SK-N-SH (cell line): ENCODE data around the gene IKZF2. TPM values are rescaled to one million over a fixed set of nuclear protein-coding genes. Genes with fewer than 3 reads are reported as not detected.
"Not testable (repeated sequence)": the region's sequence is repeated elsewhere in the genome, so short reads cannot be mapped to it uniquely, and the experiment has no call there.

Experiments used
- CTCF ChIA-PET: fragments of 300-600, 350-600 bp; formaldehyde crosslinking; extraction: SDS; loops from one replicate; lab custom pipeline; 2021; lab: Yijun Ruan, JAX
- POLR2A ChIA-PET: fragments of 350-600 bp; sonication (Branson Sonifier 250); formaldehyde crosslinking; extraction: SDS; loops from one replicate; lab custom pipeline; 2020; ENCODE audit warnings: antibody characterized with exemption, inconsistent platforms; lab: Yijun Ruan, JAX
- DNase-seq: peaks from one replicate; pipeline ENCODE4 v3.0.0; 2012
- H2AFZ ChIP-seq: fragments of 200-600 bp; sonication (generic); 2 replicates; pipeline ENCODE4 v1.8.1; 2016; ENCODE audit warnings: antibody characterized with exemption, mild to moderate bottlenecking, low read depth
- H3F3A ChIP-seq: fragments of 200-600 bp; sonication (generic); replicated peaks from 2 replicates; pipeline ENCODE3; 2016; ENCODE audit warnings: antibody characterized with exemption, mild to moderate bottlenecking; ENCODE audit not compliant: insufficient read depth
- H3K27ac ChIP-seq, 2 experiments: fragments of 200-500 bp in 1 of 2; fragments of 200-600 bp in 1 of 2; sonication (Bioruptor generic) in 1 of 2; sonication (generic), shearing (Covaris generic) in 1 of 2; 2 replicates each; pipeline versions ENCODE4 v1.5.1 to v1.6.1; 2014 to 2016; ENCODE audit warnings: low read depth in 2 of 2, inconsistent platforms in 1 of 2, low read length in 1 of 2, mild to moderate bottlenecking in 1 of 2, mixed read lengths in 1 of 2
- H3K27me3 ChIP-seq: fragments of 200-600 bp; sonication (generic), shearing (Covaris generic); 2 replicates; pipeline ENCODE4 v1.6.1; 2016; ENCODE audit warnings: mixed run types; ENCODE audit not compliant: insufficient read depth
- H3K36me3 ChIP-seq, 2 experiments: fragments of 200-500 bp in 1 of 2; fragments of 200-600 bp in 1 of 2; sonication (Bioruptor generic) in 1 of 2; sonication (generic) in 1 of 2; replicated peaks in 1 of 2; 2 replicates each; pipeline versions ENCODE3 to v1.5.1; 2014 to 2016; ENCODE audit warnings: low read length in 1 of 2, mild to moderate bottlenecking in 1 of 2; ENCODE audit not compliant: insufficient read depth in 2 of 2, control insufficient read depth in 1 of 2
- H3K4me1 ChIP-seq, 2 experiments: fragments of 200-500 bp in 1 of 2; fragments of 200-600 bp in 1 of 2; sonication (Bioruptor generic) in 1 of 2; sonication (generic), shearing (Covaris generic) in 1 of 2; 2 replicates each; pipeline versions ENCODE4 v1.5.1 to v1.6.1; 2014 to 2016; ENCODE audit warnings: low read depth in 1 of 2, low read length in 1 of 2, mixed run types in 1 of 2; ENCODE audit not compliant: insufficient read depth in 2 of 2, control insufficient read depth in 1 of 2
- H3K4me2 ChIP-seq: fragments of 200-600 bp; sonication (generic), shearing (Covaris generic); 2 replicates; pipeline ENCODE4 v1.6.1; 2017; ENCODE audit warnings: mixed run types
- H3K4me3 ChIP-seq, 2 experiments: fragments of 200-500 bp in 1 of 2; fragments of 200-600 bp in 1 of 2; sonication (Bioruptor generic) in 1 of 2; sonication (generic), shearing (Covaris generic) in 1 of 2; 2 replicates each; pipeline versions ENCODE4 v1.5.1 to v1.8.1; 2014 to 2016; ENCODE audit warnings: low read depth in 2 of 2, inconsistent platforms in 1 of 2, low read length in 1 of 2, mild to moderate bottlenecking in 1 of 2, mixed read lengths in 1 of 2, moderate library complexity in 1 of 2
- H3K79me2 ChIP-seq: fragments of 200-600 bp; sonication (generic); 2 replicates; pipeline ENCODE4 v1.8.1; 2017; ENCODE audit warnings: mild to moderate bottlenecking; ENCODE audit not compliant: insufficient read depth
- H3K9ac ChIP-seq: fragments of 200-600 bp; sonication (generic); 2 replicates; pipeline ENCODE4 v1.6.1; 2017; ENCODE audit warnings: mixed run types
- H3K9me2 ChIP-seq: fragments of 200-600 bp; sonication (generic); 2 replicates; pipeline ENCODE4 v1.6.1; 2017; ENCODE audit warnings: mixed run types
- H3K9me3 ChIP-seq: fragments of 200-600 bp; sonication (generic); 2 replicates; pipeline ENCODE4 v1.6.1; 2017; ENCODE audit warnings: mixed run types, mild to moderate bottlenecking, moderate library complexity
- H4K20me1 ChIP-seq: fragments of 200-600 bp; sonication (generic); 2 replicates; pipeline ENCODE4 v1.6.1; 2017; ENCODE audit warnings: mild to moderate bottlenecking, mixed run types; ENCODE audit not compliant: insufficient read depth
- FOSL2 ChIP-seq: IDR thresholded peaks from 2 replicates; pipeline ENCODE4 v1.4.0; 2012; ENCODE audit warnings: low read depth, mild to moderate bottlenecking, moderate library complexity, borderline replicate concordance
- JUND ChIP-seq: IDR thresholded peaks from 2 replicates; pipeline ENCODE4 v1.4.0; 2012
- PBX3 ChIP-seq: IDR thresholded peaks from 2 replicates; pipeline ENCODE4; 2012
- TCF12 ChIP-seq: IDR thresholded peaks from 2 replicates; pipeline ENCODE4 v1.4.0; 2012
- WGBS: methylation state at CpG from one replicate; pipeline ENCODE4 v1.1.6; 2017; ENCODE audit warnings: low lambda C conversion rate; 5-methylcytosine and 5-hydroxymethylcytosine counted together
- polyA plus RNA-seq, 3 experiments: library from polyadenylated mRNA; depleted of rRNA; stranded (reverse); fragments of >200 nt; gene quantifications; 2 replicates each; pipeline ENCODE4 v1.2.3, GENCODE V29; 2012
- TF ChIP-seq, protein P1 (sequence below): IDR thresholded peaks from 2 replicates; pipeline ENCODE4 v1.6.1; 2012; ENCODE audit warnings: mild to moderate bottlenecking, low read depth, low read length, moderate library complexity

Gene IKZF2
- polyA plus RNA-seq, 1 of the 3 experiments (the other 2 are of a cell fraction), result 1.3 TPM

DNA sequence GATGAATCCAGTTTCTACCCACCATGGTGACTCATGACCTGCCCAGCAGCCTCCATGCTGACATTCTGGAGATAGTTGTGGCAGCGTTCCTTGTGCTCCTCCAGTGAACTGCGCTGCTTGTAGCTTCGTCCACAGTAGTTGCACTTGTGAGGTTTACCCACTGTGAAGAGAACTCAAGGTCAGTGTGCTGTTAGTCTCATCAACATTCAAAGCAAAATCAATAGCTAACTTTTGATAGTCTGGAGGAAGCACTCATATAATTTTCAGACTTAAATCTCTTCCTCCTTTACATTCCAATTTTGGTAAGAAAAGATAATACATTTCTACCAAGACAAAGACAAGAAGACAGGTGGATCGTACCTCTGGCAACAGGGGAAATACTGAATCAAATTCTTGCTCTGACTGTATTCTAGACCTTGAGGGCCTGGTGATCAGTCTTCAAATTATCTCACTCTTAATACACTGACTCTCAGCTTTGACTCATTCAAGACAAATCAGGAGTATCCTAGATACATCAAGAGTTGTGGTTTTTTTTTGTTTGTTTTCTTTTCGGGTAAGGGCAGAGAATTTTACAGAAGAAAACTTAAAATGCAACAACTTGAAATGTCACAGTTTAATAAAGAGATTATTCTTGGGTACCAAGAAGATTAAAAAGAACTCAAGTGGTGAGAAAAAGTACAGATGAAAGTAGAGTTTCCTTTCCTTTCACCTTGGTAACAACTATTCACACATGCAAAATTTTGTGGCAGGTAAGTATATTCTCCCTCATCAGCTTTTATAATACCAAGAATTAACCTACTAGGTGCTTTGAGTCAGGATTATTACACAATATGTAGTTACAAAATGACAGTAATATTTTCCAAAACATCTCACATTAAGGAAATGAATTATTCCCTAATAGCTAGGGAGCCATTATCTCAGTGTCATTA lies 129.2 kb downstream of the IKZF2 start:
- ChIA-PET POLR2A (no interaction called here), CTCF (no interaction called here)
- Histone ChIP-seq H3K79me2 (no peaks in the 10 kb centered on the region), H3K36me3 (no peaks in the 10 kb centered on the region), H3F3A (peaks cover 17% of the 10 kb centered on the region), H3K4me3 (no peak overlapping the region), H3K27me3 (no peaks in the 10 kb centered on the region)
- 78% methylated on average over 5 of the region's 5 CpGs for WGBS
- TF ChIP-seq, protein P1, sequence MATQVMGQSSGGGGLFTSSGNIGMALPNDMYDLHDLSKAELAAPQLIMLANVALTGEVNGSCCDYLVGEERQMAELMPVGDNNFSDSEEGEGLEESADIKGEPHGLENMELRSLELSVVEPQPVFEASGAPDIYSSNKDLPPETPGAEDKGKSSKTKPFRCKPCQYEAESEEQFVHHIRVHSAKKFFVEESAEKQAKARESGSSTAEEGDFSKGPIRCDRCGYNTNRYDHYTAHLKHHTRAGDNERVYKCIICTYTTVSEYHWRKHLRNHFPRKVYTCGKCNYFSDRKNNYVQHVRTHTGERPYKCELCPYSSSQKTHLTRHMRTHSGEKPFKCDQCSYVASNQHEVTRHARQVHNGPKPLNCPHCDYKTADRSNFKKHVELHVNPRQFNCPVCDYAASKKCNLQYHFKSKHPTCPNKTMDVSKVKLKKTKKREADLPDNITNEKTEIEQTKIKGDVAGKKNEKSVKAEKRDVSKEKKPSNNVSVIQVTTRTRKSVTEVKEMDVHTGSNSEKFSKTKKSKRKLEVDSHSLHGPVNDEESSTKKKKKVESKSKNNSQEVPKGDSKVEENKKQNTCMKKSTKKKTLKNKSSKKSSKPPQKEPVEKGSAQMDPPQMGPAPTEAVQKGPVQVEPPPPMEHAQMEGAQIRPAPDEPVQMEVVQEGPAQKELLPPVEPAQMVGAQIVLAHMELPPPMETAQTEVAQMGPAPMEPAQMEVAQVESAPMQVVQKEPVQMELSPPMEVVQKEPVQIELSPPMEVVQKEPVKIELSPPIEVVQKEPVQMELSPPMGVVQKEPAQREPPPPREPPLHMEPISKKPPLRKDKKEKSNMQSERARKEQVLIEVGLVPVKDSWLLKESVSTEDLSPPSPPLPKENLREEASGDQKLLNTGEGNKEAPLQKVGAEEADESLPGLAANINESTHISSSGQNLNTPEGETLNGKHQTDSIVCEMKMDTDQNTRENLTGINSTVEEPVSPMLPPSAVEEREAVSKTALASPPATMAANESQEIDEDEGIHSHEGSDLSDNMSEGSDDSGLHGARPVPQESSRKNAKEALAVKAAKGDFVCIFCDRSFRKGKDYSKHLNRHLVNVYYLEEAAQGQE, result no peak
- 0 out of 2 replicates have a peak, but pooled peaks have one; percentile 8 for TF ChIP-seq TCF12
- peak; percentile 38 for TF ChIP-seq JUND
- 0 out of 2 replicates have a peak, but pooled peaks have one; percentile 23 for TF ChIP-seq FOSL2
- 0 out of 2 replicates have a peak, but pooled peaks have one; percentile 5 for TF ChIP-seq PBX3
- TF ChIP-seq, all 33 proteins: peak for 4
- H3K9ac ChIP-seq, result no peak overlapping the region
- H3K27ac ChIP-seq, result peak overlapping the region in 1 of 2 experiments; percentile 62; a peak in 2 of 4 replicates
- no peaks in the 10 kb centered on the region for H4K20me1 ChIP-seq
- no peak for DNase-seq
- no peaks in the 10 kb centered on the region for H3K9me2 ChIP-seq
- no peaks in the 10 kb centered on the region; a peak in 1 of 4 replicates for H3K4me1 ChIP-seq
- H3K4me2 ChIP-seq, result no peak overlapping the region
- H3K9me3 ChIP-seq, result no peaks in the 10 kb centered on the region
- no peak overlapping the region for H2AFZ ChIP-seq

GRCh38 chr2:213020913-213021312 lies 130.5 kb downstream of the IKZF2 start:
- CTCF ChIA-PET, H3K4me2 ChIP-seq, H3K4me3 ChIP-seq, H3K9me2 ChIP-seq, H3K27me3 ChIP-seq, H4K20me1 ChIP-seq, H3K36me3 ChIP-seq, POLR2A ChIA-PET, DNase-seq, H3K79me2 ChIP-seq, H3K4me1 ChIP-seq, H3K9me3 ChIP-seq, H3K27ac ChIP-seq, H3K9ac ChIP-seq, H2AFZ ChIP-seq: not testable (repeated sequence)
- H3F3A ChIP-seq, result peaks cover 17% of the 10 kb centered on the region
- 90% methylated on average over 6 of the region's 6 CpGs for WGBS
